Thyroid gland (tissue), 4 donors: ENCODE results near the gene SRRM2.

Source experiments
- CTCF ChIP-seq, 6 experiments: fragments of 200-600 bp in 3 of 6; fragments of 450-650 bp in 3 of 6; sonication (generic) in 3 of 6; IDR thresholded peaks; one replicate each; pipeline ENCODE4 v1.5.1; 2016 to 2019; ENCODE audit warnings: antibody characterized with exemption in 6 of 6, mild to moderate bottlenecking in 2 of 6, inconsistent platforms in 1 of 6, moderate library complexity in 1 of 6
- POLR2A ChIP-seq, 2 donors: fragments of 450-650 bp; IDR thresholded peaks; one replicate each; pipeline ENCODE4 v1.6.1; 2017; ENCODE audit warnings: antibody characterized with exemption in 2 of 2, mild to moderate bottlenecking in 2 of 2, moderate library complexity in 1 of 2

- TF ChIP-seq CTCF (IDR thresholded peaks at IDR 0.05) = no peak
- TF ChIP-seq POLR2A (IDR thresholded peaks at IDR 0.05) = no peak
Observed at GRCh38 chr16:2773188-2773968, 20.9 kb downstream of the SRRM2 start.
